Measurements from ENCODE around the gene THAP3. TPM values are rescaled to one million over a fixed set of nuclear protein-coding genes. Genes with fewer than 3 reads are reported as not detected.

THAP3 gene, protein sequence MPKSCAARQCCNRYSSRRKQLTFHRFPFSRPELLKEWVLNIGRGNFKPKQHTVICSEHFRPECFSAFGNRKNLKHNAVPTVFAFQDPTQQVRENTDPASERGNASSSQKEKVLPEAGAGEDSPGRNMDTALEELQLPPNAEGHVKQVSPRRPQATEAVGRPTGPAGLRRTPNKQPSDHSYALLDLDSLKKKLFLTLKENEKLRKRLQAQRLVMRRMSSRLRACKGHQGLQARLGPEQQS
- 10 to 100 TPM; 11.9 to 18.9 TPM for total RNA-seq

DNA sequence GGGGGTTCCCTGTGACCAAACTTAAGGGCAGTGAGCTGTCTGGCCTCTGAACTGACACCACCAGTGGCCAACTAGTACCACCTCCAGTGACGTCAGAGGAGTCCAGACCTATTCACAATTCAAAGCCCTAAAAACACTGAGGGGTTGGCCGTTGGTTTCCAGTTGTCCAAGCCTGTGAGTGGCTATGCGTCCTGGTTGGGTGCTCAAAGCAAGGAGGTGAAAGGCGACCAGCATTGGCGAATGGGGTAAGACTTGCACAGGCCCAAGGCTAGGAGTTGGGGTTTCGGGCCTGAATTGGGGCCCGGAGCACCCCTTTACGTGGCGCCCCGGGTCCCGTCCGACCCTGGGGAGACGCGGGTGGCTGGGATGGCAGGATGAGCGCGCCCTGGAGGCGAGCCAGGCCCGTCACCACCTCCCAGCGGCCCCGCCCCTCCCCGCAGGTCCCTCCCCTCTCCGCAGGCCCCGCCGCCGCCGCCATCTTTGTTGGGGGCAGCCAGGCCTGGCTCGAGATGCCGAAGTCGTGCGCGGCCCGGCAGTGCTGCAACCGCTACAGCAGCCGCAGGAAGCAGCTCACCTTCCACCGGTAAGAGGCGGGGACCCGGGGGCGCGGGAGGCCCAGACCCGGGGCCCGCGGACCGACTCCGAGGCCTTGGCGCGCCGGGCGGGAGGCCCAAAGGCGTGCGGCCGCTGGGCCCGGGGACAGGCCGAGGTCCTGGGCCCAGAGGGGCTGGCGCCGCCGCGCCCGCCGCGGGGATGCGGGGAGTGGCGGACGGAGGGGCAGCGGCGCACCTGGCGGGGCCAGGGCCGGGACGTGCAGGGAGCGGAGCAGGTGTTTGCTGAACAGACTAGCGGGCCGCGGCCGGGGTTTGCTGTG is at the start of gene THAP3:
TSS of gene THAP3 (plus strand) at position 159 of the 874 bp plus-strand sequence. CDS start at position 510, 351 bp downstream.
- peaks cover 27% of the 10 kb centered on the region for H3K4me1 ChIP-seq
- peaks cover 0 to 9% of the 10 kb centered on the region in 2 donors for H3K36me3 ChIP-seq (replicated peaks in 1 of 2; ENCODE audit: insufficient read depth in 1 of 2, low read depth in 2 of 2)
- WGBS, 2 donors, result 2 to 20% methylated on average over 1 to 54 of the region's 73 CpGs
- peak within 1 kb of the TSS; percentile 65 to 87 (median 84) for H3K27ac ChIP-seq
- ATAC-seq (peak; percentile 90), DNase-seq (peak; percentile 86 to 89 (median 88))
- no peaks in the 10 kb centered on the region for H3K9me3 ChIP-seq
- peak in 2 of 3 donors; percentile 15 to 52 for TF ChIP-seq POLR2A (IDR thresholded peaks at IDR 0.05)
- TF ChIP-seq, protein P1, sequence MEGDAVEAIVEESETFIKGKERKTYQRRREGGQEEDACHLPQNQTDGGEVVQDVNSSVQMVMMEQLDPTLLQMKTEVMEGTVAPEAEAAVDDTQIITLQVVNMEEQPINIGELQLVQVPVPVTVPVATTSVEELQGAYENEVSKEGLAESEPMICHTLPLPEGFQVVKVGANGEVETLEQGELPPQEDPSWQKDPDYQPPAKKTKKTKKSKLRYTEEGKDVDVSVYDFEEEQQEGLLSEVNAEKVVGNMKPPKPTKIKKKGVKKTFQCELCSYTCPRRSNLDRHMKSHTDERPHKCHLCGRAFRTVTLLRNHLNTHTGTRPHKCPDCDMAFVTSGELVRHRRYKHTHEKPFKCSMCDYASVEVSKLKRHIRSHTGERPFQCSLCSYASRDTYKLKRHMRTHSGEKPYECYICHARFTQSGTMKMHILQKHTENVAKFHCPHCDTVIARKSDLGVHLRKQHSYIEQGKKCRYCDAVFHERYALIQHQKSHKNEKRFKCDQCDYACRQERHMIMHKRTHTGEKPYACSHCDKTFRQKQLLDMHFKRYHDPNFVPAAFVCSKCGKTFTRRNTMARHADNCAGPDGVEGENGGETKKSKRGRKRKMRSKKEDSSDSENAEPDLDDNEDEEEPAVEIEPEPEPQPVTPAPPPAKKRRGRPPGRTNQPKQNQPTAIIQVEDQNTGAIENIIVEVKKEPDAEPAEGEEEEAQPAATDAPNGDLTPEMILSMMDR (IDR thresholded peaks at IDR 0.05), result peak in 1 of 7 experiments; percentile 6
- H3K4me3 ChIP-seq, result peak within 1 kb of the TSS; percentile 27 to 51
- no peaks in the 10 kb centered on the region for H3K27me3 ChIP-seq
- intact Hi-C loops (cut with DNase I), result no loop called here

DNA sequence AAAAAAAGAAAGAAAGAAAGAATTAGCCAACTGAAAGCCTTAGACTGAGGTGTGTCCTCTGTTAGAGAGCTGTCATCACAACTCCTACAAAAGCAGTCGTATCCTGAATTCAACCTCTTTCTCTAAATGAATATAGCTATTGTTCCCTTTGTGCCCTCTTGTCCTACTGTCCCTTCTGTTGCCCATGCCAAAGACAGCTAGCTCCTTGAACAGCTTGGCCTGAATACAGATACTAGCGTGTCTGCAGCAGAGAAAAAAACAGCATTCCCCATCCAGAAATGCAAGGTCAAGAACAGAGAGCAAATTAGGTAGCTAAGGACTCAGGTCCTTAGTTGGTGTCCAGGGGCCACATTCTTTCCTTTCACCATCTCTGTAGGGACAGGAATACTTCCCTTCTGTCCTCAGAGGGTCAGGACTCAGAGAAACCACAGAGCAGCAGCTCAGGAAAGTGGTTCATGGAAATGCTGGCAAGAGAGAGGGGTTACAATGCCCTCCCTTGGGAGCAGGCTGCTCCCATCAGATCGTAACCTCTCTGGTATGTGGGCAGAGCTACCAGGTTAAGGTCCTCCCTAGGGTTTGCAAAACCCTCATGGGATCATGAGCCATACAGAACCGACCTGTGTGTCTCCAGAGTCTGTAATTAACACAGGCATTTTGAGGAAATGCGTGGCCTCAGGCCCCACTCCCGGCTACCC is 46.7 kb upstream of the THAP3 start:
- H3K36me3 ChIP-seq (replicated peaks in 1 of 2; ENCODE audit: insufficient read depth in 1 of 2, low read depth in 2 of 2), result no peaks in the 10 kb centered on the region
- 77% methylated on average over 6 of the region's 6 CpGs for WGBS, 2 donors
- H3K9me3 ChIP-seq, result no peaks in the 10 kb centered on the region
- TF ChIP-seq, protein P1 (IDR thresholded peaks at IDR 0.05), result no peak
- no peak for TF ChIP-seq POLR2A (IDR thresholded peaks at IDR 0.05)
- peaks cover 33% of the 10 kb centered on the region for H3K4me1 ChIP-seq
- no peak overlapping the region for H3K27ac ChIP-seq
- H3K4me3 ChIP-seq, result no peak overlapping the region
- ATAC-seq (no peak), DNase-seq (no peak)
- intact Hi-C loops (cut with DNase I), result no loop called here
- no peaks in the 10 kb centered on the region for H3K27me3 ChIP-seq

DNA sequence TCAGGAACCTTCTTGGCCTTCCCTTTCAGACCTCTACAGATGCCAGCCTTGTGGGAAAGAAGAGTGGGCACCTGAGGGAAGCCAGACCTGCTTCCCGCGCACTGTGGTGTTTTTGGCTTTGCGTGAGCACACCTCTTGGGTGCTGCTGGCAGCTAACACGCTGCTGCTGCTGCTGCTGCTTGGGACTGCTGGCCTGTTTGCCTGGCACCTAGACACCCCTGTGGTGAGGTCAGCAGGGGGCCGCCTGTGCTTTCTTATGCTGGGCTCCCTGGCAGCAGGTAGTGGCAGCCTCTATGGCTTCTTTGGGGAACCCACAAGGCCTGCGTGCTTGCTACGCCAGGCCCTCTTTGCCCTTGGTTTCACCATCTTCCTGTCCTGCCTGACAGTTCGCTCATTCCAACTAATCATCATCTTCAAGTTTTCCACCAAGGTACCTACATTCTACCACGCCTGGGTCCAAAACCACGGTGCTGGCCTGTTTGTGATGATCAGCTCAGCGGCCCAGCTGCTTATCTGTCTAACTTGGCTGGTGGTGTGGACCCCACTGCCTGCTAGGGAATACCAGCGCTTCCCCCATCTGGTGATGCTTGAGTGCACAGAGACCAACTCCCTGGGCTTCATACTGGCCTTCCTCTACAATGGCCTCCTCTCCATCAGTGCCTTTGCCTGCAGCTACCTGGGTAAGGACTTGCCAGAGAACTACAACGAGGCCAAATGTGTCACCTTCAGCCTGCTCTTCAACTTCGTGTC is 45.9 kb upstream of the THAP3 start:
- peaks cover 38% of the 10 kb centered on the region for H3K4me1 ChIP-seq
- ATAC-seq, result no peak
- no peaks in the 10 kb centered on the region for H3K36me3 ChIP-seq (replicated peaks in 1 of 2; ENCODE audit: insufficient read depth in 1 of 2, low read depth in 2 of 2)
- TF ChIP-seq, protein P1 (IDR thresholded peaks at IDR 0.05), result no peak
- no peak for TF ChIP-seq POLR2A (IDR thresholded peaks at IDR 0.05)
- H3K4me3 ChIP-seq, result no peak overlapping the region
- no peak for DNase-seq
- no peaks in the 10 kb centered on the region for H3K27me3 ChIP-seq
- WGBS, 2 donors, result 86 to 92% methylated on average over 12 to 14 of the region's 14 CpGs
- H3K9me3 ChIP-seq, result no peaks in the 10 kb centered on the region
- H3K27ac ChIP-seq, result peak overlapping the region in 3 of 4 donors; percentile 88 to 97 (median 93)
- intact Hi-C loops (cut with DNase I), result no loop called here

DNA sequence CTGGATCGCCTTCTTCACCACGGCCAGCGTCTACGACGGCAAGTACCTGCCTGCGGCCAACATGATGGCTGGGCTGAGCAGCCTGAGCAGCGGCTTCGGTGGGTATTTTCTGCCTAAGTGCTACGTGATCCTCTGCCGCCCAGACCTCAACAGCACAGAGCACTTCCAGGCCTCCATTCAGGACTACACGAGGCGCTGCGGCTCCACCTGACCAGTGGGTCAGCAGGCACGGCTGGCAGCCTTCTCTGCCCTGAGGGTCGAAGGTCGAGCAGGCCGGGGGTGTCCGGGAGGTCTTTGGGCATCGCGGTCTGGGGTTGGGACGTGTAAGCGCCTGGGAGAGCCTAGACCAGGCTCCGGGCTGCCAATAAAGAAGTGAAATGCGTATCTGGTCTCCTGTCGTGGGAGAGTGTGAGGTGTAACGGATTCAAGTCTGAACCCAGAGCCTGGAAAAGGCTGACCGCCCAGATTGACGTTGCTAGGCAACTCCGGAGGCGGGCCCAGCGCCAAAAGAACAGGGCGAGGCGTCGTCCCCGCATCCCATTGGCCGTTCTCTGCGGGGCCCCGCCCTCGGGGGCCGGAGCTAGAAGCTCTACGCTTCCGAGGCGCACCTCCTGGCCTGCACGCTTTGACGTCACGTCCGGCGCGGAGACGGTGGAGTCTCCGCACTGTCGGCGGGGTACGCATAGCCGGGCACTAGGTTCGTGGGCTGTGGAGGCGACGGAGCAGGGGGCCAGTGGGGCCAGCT is 45.1 kb upstream of the THAP3 start, which contains the start of gene ZBTB48:
TSS of gene ZBTB48 (plus strand) at position 621 of the 745 bp plus-strand sequence. CDS start 616 bp downstream, outside the sequence.
- Histone ChIP-seq H3K9me3 (no peaks in the 10 kb centered on the region), H3K27me3 (no peaks in the 10 kb centered on the region), H3K27ac (peak within 1 kb of the TSS; percentile 88 to 97 (median 94)), H3K36me3 (replicated peaks in 1 of 2; ENCODE audit: insufficient read depth in 1 of 2, low read depth in 2 of 2) (no peaks in the 10 kb centered on the region), H3K4me1 (peaks cover 38% of the 10 kb centered on the region), H3K4me3 (peak within 1 kb of the TSS; percentile 63 to 96)
- DNase-seq, result peak; percentile 99 to 100 (median 100)
- TF ChIP-seq, protein P1 (IDR thresholded peaks at IDR 0.05), result no peak
- peak; percentile 70 to 95 (median 90) for TF ChIP-seq POLR2A (IDR thresholded peaks at IDR 0.05)
- ATAC-seq, result peak; percentile 97
- intact Hi-C loops (cut with DNase I), result no loop called here
- WGBS, 2 donors, result 0 to 16% methylated on average over 10 to 43 of the region's 58 CpGs

All from body of pancreas (tissue), 4 donors.